ENCODE data around the gene BLOC1S1. TPM values are rescaled to one million over a fixed set of nuclear protein-coding genes. Genes with fewer than 3 reads are reported as not detected.

Gene BLOC1S1
- 218 TPM for polyA plus RNA-seq (2012; ENCODE audit: insufficient read depth, insufficient read length)

- peak within 1 kb of the TSS; percentile 94 for H3K4me3 ChIP-seq (ENCODE audit: low read length)
- DNase-seq (ENCODE audit: low read depth, low spot score) = peak; percentile 95
Observed at GRCh38 chr12:55715833-55716581, at the start of gene BLOC1S1. Gene BLOC1S1 (plus strand): TSS chr12:55716046. CDS start chr12:55716052, 6 bp downstream.

GRCh38 chr12:55666508-55666907 is 49.3 kb upstream of the BLOC1S1 start:
- H3K4me3 ChIP-seq (ENCODE audit: low read length) = no peak overlapping the region
- no peak for DNase-seq (ENCODE audit: low read depth, low spot score)

GRCh38 chr12:55670276-55670675 is 45.6 kb upstream of the BLOC1S1 start:
- no peak for DNase-seq (ENCODE audit: low read depth, low spot score)
- H3K4me3 ChIP-seq (ENCODE audit: low read length) = no peak overlapping the region

- H3K4me3 ChIP-seq (ENCODE audit: low read length) = no peak overlapping the region
- no peak for DNase-seq (ENCODE audit: low read depth, low spot score)
Observed at GRCh38 chr12:55671746-55672145, 44.1 kb upstream of the BLOC1S1 start.

- H3K4me3 ChIP-seq (ENCODE audit: low read length) = no peak overlapping the region
- no peak for DNase-seq (ENCODE audit: low read depth, low spot score)
Observed at GRCh38 chr12:55673638-55674037, 42.2 kb upstream of the BLOC1S1 start.

GRCh38 chr12:55675666-55676065 is 40.2 kb upstream of the BLOC1S1 start:
- no peak for DNase-seq (ENCODE audit: low read depth, low spot score)
- H3K4me3 ChIP-seq (ENCODE audit: low read length) = no peak overlapping the region

GRCh38 chr12:55676707-55677106 is 39.1 kb upstream of the BLOC1S1 start:
- H3K4me3 ChIP-seq (ENCODE audit: low read length) = no peak overlapping the region
- no peak for DNase-seq (ENCODE audit: low read depth, low spot score)

- H3K4me3 ChIP-seq (ENCODE audit: low read length) = no peak overlapping the region
- DNase-seq (ENCODE audit: low read depth, low spot score) = no peak
Observed at GRCh38 chr12:55679691-55680090, 36.2 kb upstream of the BLOC1S1 start.

GRCh38 chr12:55681142-55682077 is 34.4 kb upstream of the BLOC1S1 start:
- H3K4me3 ChIP-seq (ENCODE audit: low read length) = no peak overlapping the region
- peak; percentile 12 for DNase-seq (ENCODE audit: low read depth, low spot score)

- H3K4me3 ChIP-seq (ENCODE audit: low read length) = no peak overlapping the region
- no peak for DNase-seq (ENCODE audit: low read depth, low spot score)
Observed at GRCh38 chr12:55682087-55682796, 33.6 kb upstream of the BLOC1S1 start.

- DNase-seq (ENCODE audit: low read depth, low spot score) = no peak
- H3K4me3 ChIP-seq (ENCODE audit: low read length) = no peak overlapping the region
Observed at GRCh38 chr12:55683676-55684075, 32.2 kb upstream of the BLOC1S1 start.

GRCh38 chr12:55684761-55685370 is 31.0 kb upstream of the BLOC1S1 start:
- no peak overlapping the region for H3K4me3 ChIP-seq (ENCODE audit: low read length)
- DNase-seq (ENCODE audit: low read depth, low spot score) = no peak

- no peak for DNase-seq (ENCODE audit: low read depth, low spot score)
- H3K4me3 ChIP-seq (ENCODE audit: low read length) = no peak overlapping the region
Observed at GRCh38 chr12:55685671-55686070, 30.2 kb upstream of the BLOC1S1 start.

- no peak for DNase-seq (ENCODE audit: low read depth, low spot score)
- H3K4me3 ChIP-seq (ENCODE audit: low read length) = no peak overlapping the region
Observed at GRCh38 chr12:55686366-55687010, 29.4 kb upstream of the BLOC1S1 start.

GRCh38 chr12:55687746-55688145 is 28.1 kb upstream of the BLOC1S1 start:
- H3K4me3 ChIP-seq (ENCODE audit: low read length) = no peak overlapping the region
- DNase-seq (ENCODE audit: low read depth, low spot score) = no peak

- no peak for DNase-seq (ENCODE audit: low read depth, low spot score)
- H3K4me3 ChIP-seq (ENCODE audit: low read length) = no peak overlapping the region
Observed at GRCh38 chr12:55688716-55689655, 26.9 kb upstream of the BLOC1S1 start.

- no peak for DNase-seq (ENCODE audit: low read depth, low spot score)
Observed at GRCh38 chr12:55692631-55693322, 23.1 kb upstream of the BLOC1S1 start.

More at GRCh38 chr12:55692631-55693322, 23.1 kb upstream of the BLOC1S1 start:
- H3K4me3 ChIP-seq (ENCODE audit: low read length) = no peak overlapping the region

Measured in Jurkat, Clone E6-1 (cell line).